ENCODE results near the gene HSFX4.
A peak's percentile ranks its signal among the peaks of the same experiment; 100 is the strongest.
"Not testable (repeated sequence)": the region's sequence is repeated elsewhere in the genome, so short reads cannot be mapped to it uniquely, and the experiment has no call there.

HSFX4 gene

GRCh38 chrX:149939655-149939904 is 10.2 kb downstream of the HSFX4 start:
- Histone ChIP-seq H3K4me1 (ENCODE audit: insufficient read depth, low read length, severe bottlenecking) (peaks cover 13% of the 10 kb centered on the region), H3K4me3 (ENCODE audit: low read depth, low read length, poor library complexity, severe bottlenecking) (peak overlapping the region; percentile 75), H3K36me3 (ENCODE audit: insufficient read depth, low read length) (no peaks in the 10 kb centered on the region), H3K27me3 (ENCODE audit: insufficient read depth, low read length) (no peaks in the 10 kb centered on the region), H3K4me2 (ENCODE audit: low read length) (peak overlapping the region; percentile 66), H4K20me1 (ENCODE audit: insufficient read depth, low read length) (no peaks in the 10 kb centered on the region), H2AFZ (ENCODE audit: low read length) (no peak overlapping the region), H3K79me2 (ENCODE audit: insufficient read depth, low read length) (no peaks in the 10 kb centered on the region), H3K9me2 (ENCODE audit: low read depth, low read length) (no peaks in the 10 kb centered on the region), H3K9ac (ENCODE audit: low read length) (peak overlapping the region; percentile 74), H3F3A (ENCODE audit: insufficient read depth, low read length) (no peaks in the 10 kb centered on the region), H3K9me3 (ENCODE audit: low read length) (no peaks in the 10 kb centered on the region), H3K27ac (ENCODE audit: low read depth, low read length, poor library complexity, severe bottlenecking) (peak overlapping the region; percentile 87)
- no peak for TF ChIP-seq EZH2 (IDR thresholded peaks at IDR 0.05; ENCODE audit: borderline replicate concordance, low read length)
- TF ChIP-seq CTCF (IDR thresholded peaks at IDR 0.05; ENCODE audit: low read length): no peak

- H3K36me3 ChIP-seq (ENCODE audit: insufficient read depth, low read length): no peaks in the 10 kb centered on the region
- peak overlapping the region; percentile 87 for H3K27ac ChIP-seq (ENCODE audit: low read depth, low read length, poor library complexity, severe bottlenecking)
- no peaks in the 10 kb centered on the region for H3K9me2 ChIP-seq (ENCODE audit: low read depth, low read length)
- no peaks in the 10 kb centered on the region for H3K79me2 ChIP-seq (ENCODE audit: insufficient read depth, low read length)
- peak overlapping the region; percentile 74 for H3K9ac ChIP-seq (ENCODE audit: low read length)
- H2AFZ ChIP-seq (ENCODE audit: low read length): no peak overlapping the region
- no peaks in the 10 kb centered on the region for H3K27me3 ChIP-seq (ENCODE audit: insufficient read depth, low read length)
- TF ChIP-seq EZH2 (IDR thresholded peaks at IDR 0.05; ENCODE audit: borderline replicate concordance, low read length) (no peak), CTCF (IDR thresholded peaks at IDR 0.05; ENCODE audit: low read length) (no peak)
- H3K4me2 ChIP-seq (ENCODE audit: low read length): peak overlapping the region; percentile 66
- no peaks in the 10 kb centered on the region for H3K9me3 ChIP-seq (ENCODE audit: low read length)
- H4K20me1 ChIP-seq (ENCODE audit: insufficient read depth, low read length): no peaks in the 10 kb centered on the region
- H3K4me1 ChIP-seq (ENCODE audit: insufficient read depth, low read length, severe bottlenecking): peaks cover 13% of the 10 kb centered on the region
- no peaks in the 10 kb centered on the region for H3F3A ChIP-seq (ENCODE audit: insufficient read depth, low read length)
- peak overlapping the region; percentile 75 for H3K4me3 ChIP-seq (ENCODE audit: low read depth, low read length, poor library complexity, severe bottlenecking)
Measured at GRCh38 chrX:149939905-149940673, 10.7 kb downstream of the HSFX4 start.

GRCh38 chrX:149940674-149941024 is 11.3 kb downstream of the HSFX4 start:
- peak overlapping the region; percentile 51 for H3K27ac ChIP-seq (ENCODE audit: low read depth, low read length, poor library complexity, severe bottlenecking)
- H3K9me2 ChIP-seq (ENCODE audit: low read depth, low read length); H2AFZ ChIP-seq (ENCODE audit: low read length); H3K9me3 ChIP-seq (ENCODE audit: low read length); H3K27me3 ChIP-seq (ENCODE audit: insufficient read depth, low read length); H3F3A ChIP-seq (ENCODE audit: insufficient read depth, low read length); H3K79me2 ChIP-seq (ENCODE audit: insufficient read depth, low read length); H4K20me1 ChIP-seq (ENCODE audit: insufficient read depth, low read length); H3K36me3 ChIP-seq (ENCODE audit: insufficient read depth, low read length): not testable (repeated sequence)
- peak overlapping the region; percentile 53; the same call in 1 of the 2 replicates for H3K9ac ChIP-seq (ENCODE audit: low read length)
- peak; percentile 21; the same call in 1 of the 2 replicates for TF ChIP-seq CTCF (IDR thresholded peaks at IDR 0.05; ENCODE audit: low read length)
- H3K4me3 ChIP-seq (ENCODE audit: low read depth, low read length, poor library complexity, severe bottlenecking): peak overlapping the region; percentile 58
- H3K4me1 ChIP-seq (ENCODE audit: insufficient read depth, low read length, severe bottlenecking): peaks cover 13% of the 10 kb centered on the region
- peak overlapping the region; percentile 65 for H3K4me2 ChIP-seq (ENCODE audit: low read length)

GRCh38 chrX:149945087-149945670 is 15.8 kb downstream of the HSFX4 start:
- not testable (repeated sequence) for H2AFZ ChIP-seq (ENCODE audit: low read length); H3K9me2 ChIP-seq (ENCODE audit: low read depth, low read length); H4K20me1 ChIP-seq (ENCODE audit: insufficient read depth, low read length); H3K27me3 ChIP-seq (ENCODE audit: insufficient read depth, low read length); H3K4me1 ChIP-seq (ENCODE audit: insufficient read depth, low read length, severe bottlenecking); H3K9me3 ChIP-seq (ENCODE audit: low read length); H3K27ac ChIP-seq (ENCODE audit: low read depth, low read length, poor library complexity, severe bottlenecking); H3K9ac ChIP-seq (ENCODE audit: low read length); H3K36me3 ChIP-seq (ENCODE audit: insufficient read depth, low read length); H3F3A ChIP-seq (ENCODE audit: insufficient read depth, low read length); H3K79me2 ChIP-seq (ENCODE audit: insufficient read depth, low read length); H3K4me3 ChIP-seq (ENCODE audit: low read depth, low read length, poor library complexity, severe bottlenecking); H3K4me2 ChIP-seq (ENCODE audit: low read length)

- H3K4me1 ChIP-seq (ENCODE audit: insufficient read depth, low read length, severe bottlenecking); H3K4me2 ChIP-seq (ENCODE audit: low read length); H3F3A ChIP-seq (ENCODE audit: insufficient read depth, low read length); H3K9ac ChIP-seq (ENCODE audit: low read length); H2AFZ ChIP-seq (ENCODE audit: low read length); H3K27ac ChIP-seq (ENCODE audit: low read depth, low read length, poor library complexity, severe bottlenecking); H3K4me3 ChIP-seq (ENCODE audit: low read depth, low read length, poor library complexity, severe bottlenecking); H3K27me3 ChIP-seq (ENCODE audit: insufficient read depth, low read length); H3K9me2 ChIP-seq (ENCODE audit: low read depth, low read length); H3K9me3 ChIP-seq (ENCODE audit: low read length); H3K36me3 ChIP-seq (ENCODE audit: insufficient read depth, low read length); H4K20me1 ChIP-seq (ENCODE audit: insufficient read depth, low read length); H3K79me2 ChIP-seq (ENCODE audit: insufficient read depth, low read length): not testable (repeated sequence)
Measured at GRCh38 chrX:149945820-149946219, 16.4 kb downstream of the HSFX4 start.

All from OCI-LY1 (cell line).